HEK293 (cell line): Measurements from ENCODE around the gene C1orf21.

Source experiments
- CTCF ChIP-seq: fragments of 450-650 bp; formaldehyde crosslinking; IDR thresholded peaks from 2 replicates; pipeline ENCODE4 v1.5.1; 2016; ENCODE audit warnings: missing biosample characterization, missing genetic modification characterization
- YY2 ChIP-seq: fragments of 450-650 bp; formaldehyde crosslinking; IDR thresholded peaks from 2 replicates; pipeline ENCODE4 v1.5.1; 2016; ENCODE audit warnings: missing biosample characterization, missing genetic modification characterization
- ZBTB26 ChIP-seq: fragments of 450-650 bp; formaldehyde crosslinking; optimal IDR thresholded peaks from 2 replicates; pipeline ENCODE3; 2016; ENCODE audit warnings: missing biosample characterization, mild to moderate bottlenecking, missing genetic modification characterization
- ZFP3 ChIP-seq: fragments of 450-650 bp; formaldehyde crosslinking; IDR thresholded peaks from 2 replicates; pipeline ENCODE4 v1.5.1; 2016; ENCODE audit warnings: low read depth, missing biosample characterization, missing genetic modification characterization
- ZFP41 ChIP-seq: fragments of 450-650 bp; formaldehyde crosslinking; IDR thresholded peaks from 2 replicates; pipeline ENCODE4 v1.5.1; 2016; ENCODE audit warnings: missing biosample characterization, missing genetic modification characterization, borderline replicate concordance
- ZNF311 ChIP-seq: fragments of 450-650 bp; formaldehyde crosslinking; IDR thresholded peaks from 2 replicates; pipeline ENCODE4 v1.5.1; 2017; ENCODE audit warnings: missing biosample characterization, missing genetic modification characterization, borderline replicate concordance
- ZNF501 ChIP-seq: fragments of 450-650 bp; formaldehyde crosslinking; IDR thresholded peaks from 2 replicates; pipeline ENCODE4 v1.5.1; 2016; ENCODE audit warnings: missing biosample characterization, missing genetic modification characterization
- ZNF558 ChIP-seq: fragments of 450-650 bp; formaldehyde crosslinking; IDR thresholded peaks from 2 replicates; pipeline ENCODE4 v1.5.1; 2016; ENCODE audit warnings: missing biosample characterization, missing genetic modification characterization
- ZNF670 ChIP-seq: fragments of 450-650 bp; formaldehyde crosslinking; IDR thresholded peaks from 2 replicates; pipeline ENCODE4 v1.5.1; 2016; ENCODE audit warnings: missing biosample characterization, missing genetic modification characterization, low read depth
- ZNF768 ChIP-seq: fragments of 450-650 bp; formaldehyde crosslinking; IDR thresholded peaks from 2 replicates; pipeline ENCODE4 v1.5.1; 2018; ENCODE audit warnings: missing biosample characterization, mild to moderate bottlenecking, missing genetic modification characterization

- TF ChIP-seq CTCF (tag by site-specific recombination) (no peak), YY2 (no peak), ZNF501 (no peak), ZNF670 (tag by site-specific recombination) (no peak), ZNF768 (tag by site-specific recombination) (no peak), ZBTB26 (tag by site-specific recombination) (no peak), ZFP41 (tag by site-specific recombination) (no peak), ZNF558 (tag by site-specific recombination) (no peak), ZFP3 (tag by site-specific recombination) (no peak), ZNF311 (tag by site-specific recombination) (no peak)
These were observed 234.4 kb downstream of the C1orf21 start for GRCh38 chr1:184621260-184621659.
